Activated CD4-positive, alpha-beta T cell treated with anti-CD3 and anti-CD28 coated beads, Interleukin-2, amount 50 U/mL, for 24 hours (primary cell): Measurements from ENCODE around the gene TNS3.
"Not testable (repeated sequence)": the region's sequence is repeated elsewhere in the genome, so short reads cannot be mapped to it uniquely, and the experiment has no call there.

Experiments used
- DNase-seq, 2 donors: peaks; one replicate each; pipeline ENCODE4 v3.0.0-alpha.2; 2020; ENCODE audit warnings: low read depth in 1 of 2, low spot score in 1 of 2

Gene TNS3

GRCh38 chr7:47543056-47543455, 38.9 kb downstream of the TNS3 start:
- no peak for DNase-seq

GRCh38 chr7:47542051-47542450, 39.9 kb downstream of the TNS3 start:
- no peak for DNase-seq

- not testable (repeated sequence) for DNase-seq
Measured at GRCh38 chr7:47541485-47541884, 40.4 kb downstream of the TNS3 start.

- DNase-seq: no peak
Measured at GRCh38 chr7:47540387-47541350, 41.2 kb downstream of the TNS3 start.

GRCh38 chr7:47540053-47540386, 41.9 kb downstream of the TNS3 start:
- no peak for DNase-seq

- no peak for DNase-seq
Measured at GRCh38 chr7:47539398-47540052, 42.4 kb downstream of the TNS3 start.

GRCh38 chr7:47538846-47539311, 43.0 kb downstream of the TNS3 start:
- no peak for DNase-seq

GRCh38 chr7:47537716-47538675, 43.9 kb downstream of the TNS3 start:
- DNase-seq: no peak

GRCh38 chr7:47536661-47537611, 45.0 kb downstream of the TNS3 start:
- DNase-seq: no peak

- DNase-seq: no peak
Measured at GRCh38 chr7:47535704-47536628, 45.9 kb downstream of the TNS3 start.

GRCh38 chr7:47535035-47535703, 46.7 kb downstream of the TNS3 start:
- DNase-seq: no peak

- no peak for DNase-seq
Measured at GRCh38 chr7:47534322-47535034, 47.4 kb downstream of the TNS3 start.

- DNase-seq: no peak
Measured at GRCh38 chr7:47531584-47532492, 50.1 kb downstream of the TNS3 start.

- no peak for DNase-seq
Measured at GRCh38 chr7:47529826-47530555, 51.9 kb downstream of the TNS3 start.

- no peak for DNase-seq
Measured at GRCh38 chr7:47529405-47529804, 52.5 kb downstream of the TNS3 start.

GRCh38 chr7:47528471-47528870, 53.4 kb downstream of the TNS3 start:
- DNase-seq: no peak
